ENCODE results near the gene KIAA1755.

DNA sequence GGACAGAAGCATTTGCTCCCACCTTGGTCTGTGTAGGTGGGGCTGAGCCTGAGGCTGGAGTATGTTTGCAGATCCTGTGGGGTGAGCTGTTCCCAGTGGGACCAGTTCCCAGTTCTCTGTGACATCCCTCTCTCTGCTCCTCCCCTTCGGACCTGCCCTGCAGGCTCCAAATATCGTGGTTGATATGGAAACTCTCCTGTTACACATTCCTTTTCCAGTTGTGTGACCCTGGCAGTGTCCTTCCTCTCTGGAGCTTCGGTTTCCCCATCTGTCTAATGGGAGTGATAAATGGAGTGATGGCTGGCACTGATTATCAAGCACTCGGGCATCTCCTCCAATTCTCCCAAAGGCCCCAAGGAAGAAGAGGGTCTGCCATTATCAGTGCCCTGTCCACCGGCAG is 79.8 kb downstream of the KIAA1755 start:
- TF ChIP-seq, protein P1, sequence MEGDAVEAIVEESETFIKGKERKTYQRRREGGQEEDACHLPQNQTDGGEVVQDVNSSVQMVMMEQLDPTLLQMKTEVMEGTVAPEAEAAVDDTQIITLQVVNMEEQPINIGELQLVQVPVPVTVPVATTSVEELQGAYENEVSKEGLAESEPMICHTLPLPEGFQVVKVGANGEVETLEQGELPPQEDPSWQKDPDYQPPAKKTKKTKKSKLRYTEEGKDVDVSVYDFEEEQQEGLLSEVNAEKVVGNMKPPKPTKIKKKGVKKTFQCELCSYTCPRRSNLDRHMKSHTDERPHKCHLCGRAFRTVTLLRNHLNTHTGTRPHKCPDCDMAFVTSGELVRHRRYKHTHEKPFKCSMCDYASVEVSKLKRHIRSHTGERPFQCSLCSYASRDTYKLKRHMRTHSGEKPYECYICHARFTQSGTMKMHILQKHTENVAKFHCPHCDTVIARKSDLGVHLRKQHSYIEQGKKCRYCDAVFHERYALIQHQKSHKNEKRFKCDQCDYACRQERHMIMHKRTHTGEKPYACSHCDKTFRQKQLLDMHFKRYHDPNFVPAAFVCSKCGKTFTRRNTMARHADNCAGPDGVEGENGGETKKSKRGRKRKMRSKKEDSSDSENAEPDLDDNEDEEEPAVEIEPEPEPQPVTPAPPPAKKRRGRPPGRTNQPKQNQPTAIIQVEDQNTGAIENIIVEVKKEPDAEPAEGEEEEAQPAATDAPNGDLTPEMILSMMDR (IDR thresholded peaks at IDR 0.05; ENCODE audit: low read depth, low read length, poor library complexity, severe bottlenecking) = no peak
- TF ChIP-seq EZH2phosphoT487 (IDR thresholded peaks at IDR 0.05; ENCODE audit: borderline replicate concordance, low read length) = no peak

All from DOHH2 (cell line).